HG02763 (cell line): ENCODE data around the gene SLC20A1.
A peak's percentile ranks its signal among the peaks of the same experiment; 100 is the strongest.
"Not testable (repeated sequence)": the region's sequence is repeated elsewhere in the genome, so short reads cannot be mapped to it uniquely, and the experiment has no call there.

Source experiments
- ATAC-seq: cut with Tn5 transposase; IDR thresholded peaks from one replicate; pipeline ENCODE4 v1.9.1; 2021; ENCODE audit warnings: mild to moderate bottlenecking, moderate library complexity; ENCODE audit not compliant: unreplicated experiment

The SLC20A1 gene

GRCh38 chr2:112644155-112644932 lies 1.4 kb upstream of the SLC20A1 start:
- no peak for ATAC-seq

- ATAC-seq: no peak
Observed at GRCh38 chr2:112644933-112645309, 818 bp upstream of the SLC20A1 start.

GRCh38 chr2:112646102-112646719 lies 472 bp downstream of the SLC20A1 start:
- ATAC-seq: peak; percentile 20

GRCh38 chr2:112646791-112647689 lies 1.3 kb downstream of the SLC20A1 start:
- no peak for ATAC-seq

GRCh38 chr2:112648081-112648480 lies 2.3 kb downstream of the SLC20A1 start:
- no peak for ATAC-seq

GRCh38 chr2:112656679-112657078 lies 10.9 kb downstream of the SLC20A1 start:
- ATAC-seq: no peak

DNA sequence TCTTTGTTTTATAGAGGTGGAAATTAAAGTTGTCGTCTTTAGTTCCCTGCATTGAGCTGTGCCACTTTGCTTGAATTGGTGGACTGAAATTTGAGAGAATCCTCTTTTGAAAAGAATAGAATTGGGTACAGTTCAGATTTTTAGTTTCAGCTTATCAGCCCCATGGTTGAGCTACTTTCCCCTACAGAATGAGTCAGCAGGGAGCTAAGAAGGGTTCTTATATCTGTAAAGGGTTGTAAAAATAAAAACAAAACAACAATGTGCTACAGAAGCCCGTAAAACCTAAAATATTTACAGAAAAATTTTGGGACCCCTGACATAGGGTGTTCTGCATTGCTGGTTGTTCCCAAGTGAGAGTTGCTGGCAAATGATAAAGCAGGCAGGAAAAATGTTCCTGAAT lies 12.6 kb downstream of the SLC20A1 start:
- ATAC-seq: no peak

DNA sequence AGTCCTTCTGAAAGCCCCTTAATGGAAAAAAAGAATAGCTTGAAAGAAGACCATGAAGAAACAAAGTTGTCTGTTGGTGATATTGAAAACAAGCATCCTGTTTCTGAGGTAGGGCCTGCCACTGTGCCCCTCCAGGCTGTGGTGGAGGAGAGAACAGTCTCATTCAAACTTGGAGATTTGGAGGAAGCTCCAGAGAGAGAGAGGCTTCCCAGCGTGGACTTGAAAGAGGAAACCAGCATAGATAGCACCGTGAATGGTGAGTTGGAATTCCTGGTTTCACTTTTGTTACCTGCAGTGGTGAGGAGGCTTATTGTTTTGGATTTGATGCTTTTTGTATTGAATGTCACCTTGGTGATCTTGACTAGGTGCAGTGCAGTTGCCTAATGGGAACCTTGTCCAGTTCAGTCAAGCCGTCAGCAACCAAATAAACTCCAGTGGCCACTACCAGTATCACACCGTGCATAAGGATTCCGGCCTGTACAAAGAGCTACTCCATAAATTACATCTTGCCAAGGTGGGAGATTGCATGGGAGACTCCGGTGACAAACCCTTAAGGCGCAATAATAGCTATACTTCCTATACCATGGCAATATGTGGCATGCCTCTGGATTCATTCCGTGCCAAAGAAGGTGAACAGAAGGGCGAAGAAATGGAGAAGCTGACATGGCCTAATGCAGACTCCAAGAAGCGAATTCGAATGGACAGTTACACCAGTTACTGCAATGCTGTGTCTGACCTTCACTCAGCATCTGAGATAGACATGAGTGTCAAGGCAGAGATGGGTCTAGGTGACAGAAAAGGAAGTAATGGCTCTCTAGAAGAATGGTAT lies 13.3 kb downstream of the SLC20A1 start:
- ATAC-seq: no peak

GRCh38 chr2:112660138-112660537 lies 14.4 kb downstream of the SLC20A1 start:
- ATAC-seq: no peak

DNA sequence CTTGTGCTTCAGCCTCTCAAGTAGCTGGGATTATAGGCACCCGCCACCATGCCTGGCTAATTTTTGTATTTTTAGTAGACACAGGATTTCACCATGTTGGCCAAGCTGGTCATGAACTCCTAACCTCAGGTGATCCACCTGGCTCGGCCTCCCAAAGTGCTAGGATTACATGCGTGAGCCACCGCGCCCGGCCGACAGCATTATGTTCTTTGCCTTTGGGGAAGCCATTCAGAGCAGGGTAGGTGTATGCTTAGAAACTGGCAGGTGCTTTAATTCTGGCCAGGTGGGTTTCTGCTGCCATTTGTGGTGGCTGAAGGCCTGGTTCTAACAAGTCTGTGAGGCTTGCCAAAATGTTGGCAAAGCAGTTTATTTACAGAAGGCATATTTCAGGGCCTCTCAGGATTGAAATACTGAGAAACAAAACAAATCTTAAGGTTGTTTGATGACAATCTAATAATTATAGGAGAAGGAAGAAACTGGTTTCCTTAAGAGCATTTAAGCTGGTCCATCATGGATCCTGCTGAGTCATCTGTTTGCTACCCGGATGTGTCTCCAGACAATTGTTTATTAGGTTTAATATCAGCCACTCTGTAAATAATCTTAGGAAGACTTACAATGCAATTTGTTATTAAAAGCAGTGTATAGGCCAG lies 16.0 kb downstream of the SLC20A1 start:
- ATAC-seq: no peak

GRCh38 chr2:112662704-112663103 lies 17.0 kb downstream of the SLC20A1 start:
- no peak for ATAC-seq

DNA sequence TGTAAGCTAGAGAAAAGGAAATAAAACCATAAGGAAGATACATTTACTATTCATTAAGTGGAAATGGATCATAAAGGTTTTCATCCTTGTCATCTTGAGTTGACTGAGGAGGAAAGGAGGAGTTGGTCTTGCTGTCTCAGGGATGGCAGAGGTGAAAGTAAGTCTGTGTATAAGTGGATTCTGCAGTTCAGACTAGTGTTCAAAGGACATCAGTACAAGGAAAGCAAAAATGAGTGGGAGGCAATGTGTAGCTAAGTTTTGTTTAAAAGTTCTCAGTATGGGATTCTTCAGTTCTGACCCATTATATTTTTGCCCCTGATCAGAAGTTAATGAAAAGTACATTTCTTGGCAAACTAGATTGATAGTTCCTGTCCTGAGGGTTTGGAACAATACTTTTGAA lies 18.9 kb downstream of the SLC20A1 start:
- no peak for ATAC-seq

- ATAC-seq: no peak
Observed at GRCh38 chr2:112665113-112665780, 19.5 kb downstream of the SLC20A1 start.

GRCh38 chr2:112666761-112667122 lies 21.0 kb downstream of the SLC20A1 start:
- no peak for ATAC-seq

- not testable (repeated sequence) for ATAC-seq
Observed at GRCh38 chr2:112667540-112667939, 21.8 kb downstream of the SLC20A1 start.

DNA sequence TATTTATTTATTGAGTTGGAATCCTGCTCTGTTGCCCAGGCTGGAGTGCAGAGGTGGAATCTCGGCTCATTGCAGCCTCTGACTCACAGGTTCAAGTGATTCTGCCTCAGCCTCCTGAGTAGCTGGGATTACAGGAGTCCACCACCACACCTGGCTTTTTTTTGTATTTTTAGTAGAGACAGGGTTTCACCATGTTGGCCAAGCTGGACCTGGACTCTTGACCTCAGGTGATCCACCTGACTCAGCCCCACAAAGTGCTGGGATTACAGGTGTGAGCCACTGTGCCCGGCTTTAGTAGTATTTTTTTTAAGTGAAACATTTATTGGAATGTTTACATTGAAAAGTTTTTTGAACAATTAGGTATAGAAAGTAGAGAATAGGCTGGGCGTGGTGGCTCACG lies 23.9 kb downstream of the SLC20A1 start:
- no peak for ATAC-seq

DNA sequence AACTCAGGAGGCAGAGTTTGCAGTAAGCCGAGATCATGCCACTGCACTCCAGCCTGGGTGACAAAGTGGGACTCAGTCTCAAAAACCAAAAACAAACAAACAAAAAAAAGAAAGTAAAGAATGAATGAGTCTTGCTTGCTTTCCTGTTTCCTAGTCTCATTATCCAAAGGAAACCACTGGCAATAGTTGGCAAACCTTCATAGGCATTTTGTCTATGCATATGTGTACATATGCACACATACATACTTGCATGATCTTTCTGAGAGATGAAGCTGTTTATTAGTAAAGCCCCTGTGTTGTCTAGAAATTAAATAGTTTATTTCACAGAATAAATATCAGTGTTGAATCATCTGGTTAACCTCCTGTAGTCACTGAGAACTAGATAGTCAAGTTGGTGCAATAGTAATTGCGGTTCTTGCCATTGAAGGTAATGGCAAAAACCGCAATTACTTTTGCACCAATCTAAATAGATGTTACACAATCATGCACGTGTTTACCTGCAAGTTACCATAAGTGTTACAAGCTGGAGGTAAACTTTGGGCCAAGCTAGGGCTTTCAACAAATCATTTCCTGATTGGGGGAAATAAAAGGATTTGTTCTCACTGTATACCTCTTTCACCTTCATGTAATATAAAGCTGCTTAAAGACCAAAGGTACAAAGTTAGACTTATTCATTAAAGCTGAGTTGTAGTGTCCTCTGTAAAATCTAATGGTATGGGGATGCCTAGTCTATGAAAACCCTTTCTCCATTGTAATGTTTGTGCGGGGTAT lies 24.7 kb downstream of the SLC20A1 start:
- ATAC-seq: no peak

DNA sequence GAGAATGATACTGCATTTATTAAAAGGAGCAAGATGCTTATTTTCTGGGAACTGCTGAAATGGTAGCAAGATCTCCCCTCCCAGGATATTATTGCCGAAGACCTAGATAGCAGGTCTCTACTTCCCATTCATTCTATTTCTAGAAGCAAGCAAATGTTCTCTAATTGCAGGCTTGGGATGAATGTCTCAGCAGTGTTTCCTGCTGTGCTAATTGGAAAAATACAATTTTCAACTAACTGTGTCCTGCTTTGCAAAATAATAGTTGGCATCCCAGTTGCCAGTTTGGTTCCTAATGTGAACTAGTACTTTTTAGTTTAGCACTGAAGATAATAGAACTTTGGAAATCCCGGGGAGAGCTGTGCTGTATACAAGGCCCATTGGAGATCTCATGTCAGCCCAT lies 26.1 kb downstream of the SLC20A1 start:
- no peak for ATAC-seq

DNA sequence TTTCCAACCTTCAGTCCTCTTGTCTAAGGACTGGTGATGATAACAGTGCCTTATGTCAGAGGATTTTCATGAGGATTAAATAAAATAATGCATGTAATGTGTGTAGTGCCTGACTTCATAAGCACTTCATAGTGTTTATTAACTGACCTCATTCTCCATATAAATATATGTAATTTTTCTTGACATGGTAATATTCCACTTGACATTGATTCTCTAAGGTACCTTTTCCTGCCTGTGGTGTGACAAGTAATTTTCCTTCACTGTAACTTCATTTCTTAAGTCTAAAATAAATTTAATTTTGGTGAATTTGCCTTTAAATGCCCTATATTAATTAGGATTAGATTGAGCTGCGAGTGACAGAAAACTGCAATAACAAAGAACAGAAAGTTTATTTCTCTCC lies 27.3 kb downstream of the SLC20A1 start:
- ATAC-seq: no peak
